ENCODE measurements around the gene GOLGA6L7. TPM values are rescaled to one million over a fixed set of nuclear protein-coding genes. Genes with fewer than 3 reads are reported as not detected.

Gene GOLGA6L7
- total RNA-seq, 2 experiments from 2014 or later = not detected

GRCh38 chr15:28876845-28877185 is 28.4 kb upstream of the GOLGA6L7 start:
- Mint-ChIP-seq H3K36me3 (ENCODE audit: low read depth) (no peaks in the 10 kb centered on the region), H3K4me3 (no peak overlapping the region), H3K27ac (no peak overlapping the region), H3K4me1 (ENCODE audit: low read depth) (peaks cover 19% of the 10 kb centered on the region), H3K9me3 (no peaks in the 10 kb centered on the region), H3K27me3 (no peaks in the 10 kb centered on the region)
- ATAC-seq = no peak
- no peak for DNase-seq
- ChIA-PET CTCF (no interaction called here), POLR2A (no interaction called here)
- TF ChIP-seq CTCF (IDR thresholded peaks at IDR 0.05) = no peak
- intact Hi-C loops (cut with micrococcal nuclease) = no loop called here

GRCh38 chr15:28876131-28876844 is 27.8 kb upstream of the GOLGA6L7 start:
- CTCF ChIA-PET = interaction anchor here (0.9 to 1.7 kb wide), 4 partner anchors 112 to 227 kb away, joined by 3 to 5 read pairs (median 4); no protein-coding TSS in a partner anchor
- H3K36me3 Mint-ChIP-seq (ENCODE audit: low read depth) = no peaks in the 10 kb centered on the region
- no peak for ATAC-seq

GRCh38 chr15:28875461-28876000 is 27.1 kb upstream of the GOLGA6L7 start:
- Mint-ChIP-seq H3K27ac (no peak overlapping the region), H3K36me3 (ENCODE audit: low read depth) (no peaks in the 10 kb centered on the region), H3K27me3 (no peaks in the 10 kb centered on the region), H3K9me3 (no peaks in the 10 kb centered on the region), H3K4me3 (no peak overlapping the region), H3K4me1 (ENCODE audit: low read depth) (peaks cover 19% of the 10 kb centered on the region)
- no peak for ATAC-seq
- TF ChIP-seq CTCF (IDR thresholded peaks at IDR 0.05) = no peak
- ChIA-PET CTCF (interaction anchor here (0.9 to 1.7 kb wide), 4 partner anchors 113 to 228 kb away, joined by 3 to 5 read pairs (median 4); no protein-coding TSS in a partner anchor), POLR2A (interaction anchor here (1.0 kb wide), 1 partner anchor 8 kb away, joined by 3 read pairs; no protein-coding TSS in a partner anchor)
- no peak for DNase-seq
- intact Hi-C loops (cut with micrococcal nuclease) = no loop called here

More at GRCh38 chr15:28876131-28876844, 27.8 kb upstream of the GOLGA6L7 start:
- intact Hi-C loops (cut with micrococcal nuclease) = no loop called here
- peaks cover 19% of the 10 kb centered on the region for H3K4me1 Mint-ChIP-seq (ENCODE audit: low read depth)
- H3K27ac Mint-ChIP-seq = no peak overlapping the region
- H3K27me3 Mint-ChIP-seq = no peaks in the 10 kb centered on the region
- TF ChIP-seq CTCF (IDR thresholded peaks at IDR 0.05) = no peak
- H3K9me3 Mint-ChIP-seq = no peaks in the 10 kb centered on the region
- POLR2A ChIA-PET = interaction anchor here (1.0 kb wide), 1 partner anchor 7 kb away, joined by 3 read pairs; no protein-coding TSS in a partner anchor
- H3K4me3 Mint-ChIP-seq = no peak overlapping the region
- DNase-seq = no peak

- no peak for TF ChIP-seq CTCF (IDR thresholded peaks at IDR 0.05)
- no peak for ATAC-seq
- H3K27ac Mint-ChIP-seq = no peak overlapping the region
- intact Hi-C loops (cut with micrococcal nuclease) = no loop called here
- H3K9me3 Mint-ChIP-seq = no peaks in the 10 kb centered on the region
- no peaks in the 10 kb centered on the region for H3K36me3 Mint-ChIP-seq (ENCODE audit: low read depth)
- no peaks in the 10 kb centered on the region for H3K27me3 Mint-ChIP-seq
- no peak overlapping the region for H3K4me3 Mint-ChIP-seq
- ChIA-PET POLR2A (interaction anchor here (0.7 kb wide), 1 partner anchor 10 kb away, joined by 4 read pairs; no protein-coding TSS in a partner anchor), CTCF (interaction anchor here (0.8 to 2.0 kb wide), 5 partner anchors 10 to 216 kb away, joined by 3 to 5 read pairs (median 5); partner anchors contain the start of gene APBA2)
- H3K4me1 Mint-ChIP-seq (ENCODE audit: low read depth) = peaks cover 19% of the 10 kb centered on the region
- no peak for DNase-seq
Measured at GRCh38 chr15:28873585-28874190, 25.2 kb upstream of the GOLGA6L7 start.

GRCh38 chr15:28873006-28873405 is 24.6 kb upstream of the GOLGA6L7 start:
- no peak for DNase-seq
- TF ChIP-seq CTCF (IDR thresholded peaks at IDR 0.05) = no peak
- ChIA-PET POLR2A (no interaction called here), CTCF (interaction anchor here (1.2 to 2.0 kb wide), 4 partner anchors 13 to 217 kb away, joined by 3 to 5 read pairs (median 5); partner anchors contain the start of gene APBA2)
- H3K9me3 Mint-ChIP-seq = no peaks in the 10 kb centered on the region
- H3K4me1 Mint-ChIP-seq (ENCODE audit: low read depth) = peaks cover 19% of the 10 kb centered on the region
- no peak for ATAC-seq
- no peak overlapping the region for H3K4me3 Mint-ChIP-seq
- intact Hi-C loops (cut with micrococcal nuclease) = no loop called here
- no peaks in the 10 kb centered on the region for H3K36me3 Mint-ChIP-seq (ENCODE audit: low read depth)
- H3K27ac Mint-ChIP-seq = no peak overlapping the region
- H3K27me3 Mint-ChIP-seq = no peaks in the 10 kb centered on the region
